HepG2 (cell line): ENCODE data around the gene RETN. TPM values are rescaled to one million over a fixed set of nuclear protein-coding genes. Genes with fewer than 3 reads are reported as not detected.

Experiments used
- DNMT3B ChIP-seq: conservative IDR thresholded peaks from 2 replicates; pipeline ENCODE4 v1.6.1; 2016; ENCODE audit warnings: missing biosample characterization, control low read depth
- HHEX ChIP-seq: IDR thresholded peaks from 2 replicates; pipeline ENCODE4 v1.6.1; 2016; ENCODE audit warnings: control low read depth
- IRX3 ChIP-seq: sonication (generic); formaldehyde crosslinking; IDR thresholded peaks from 2 replicates; pipeline ENCODE4 v1.8.1; 2023; ENCODE audit warnings: mild to moderate bottlenecking, low read depth, missing genetic modification reagents, borderline replicate concordance
- KDM2A ChIP-seq: sonication (generic); formaldehyde crosslinking; IDR thresholded peaks from 2 replicates; pipeline ENCODE4 v1.4.0; 2020; ENCODE audit warnings: low read depth, missing genetic modification reagents, borderline replicate concordance
- KDM3A ChIP-seq: IDR thresholded peaks from 2 replicates; pipeline ENCODE4 v1.6.1; 2018; ENCODE audit warnings: low read depth, missing compliant biosample characterization
- MAZ ChIP-seq, 2 experiments: sonication (generic) in 1 of 2; formaldehyde crosslinking in 1 of 2; IDR thresholded peaks; 2 replicates each; pipeline versions ENCODE4 v1.5.0 to v1.6.1; 2012 to 2020; ENCODE audit warnings: low read depth in 2 of 2, mild to moderate bottlenecking in 2 of 2, borderline replicate concordance in 1 of 2, improper control_type of control experiment in 1 of 2, low read length in 1 of 2, missing genetic modification reagents in 1 of 2, moderate library complexity in 1 of 2
- MEF2D ChIP-seq: sonication (generic); formaldehyde crosslinking; IDR thresholded peaks from 2 replicates; pipeline ENCODE4 v1.5.1; 2020; ENCODE audit warnings: mild to moderate bottlenecking, missing genetic modification reagents
- NFATC3 ChIP-seq: sonication (generic); formaldehyde crosslinking; IDR thresholded peaks from 2 replicates; pipeline ENCODE4 v1.5.1; 2020; ENCODE audit warnings: mild to moderate bottlenecking, missing genetic modification reagents
- PCBP2 ChIP-seq: fragments of 200-400 bp; formaldehyde crosslinking; optimal IDR thresholded peaks from 2 replicates; pipeline ENCODE3; 2018; ENCODE audit warnings: low read length, low read depth; ENCODE audit not compliant: poor library complexity, severe bottlenecking
- PRDM10 ChIP-seq: sonication (generic); formaldehyde crosslinking; IDR thresholded peaks from 2 replicates; pipeline ENCODE4 v1.4.0; 2020; ENCODE audit warnings: low read depth, missing genetic modification reagents
- SIX1 ChIP-seq: sonication (generic); formaldehyde crosslinking; IDR thresholded peaks from 2 replicates; pipeline ENCODE4 v1.4.0; 2020; ENCODE audit warnings: missing genetic modification reagents, borderline replicate concordance
- SOX6 ChIP-seq, 2 experiments: fragments of 450-650 bp in 1 of 2; sonication (generic) in 1 of 2; formaldehyde crosslinking in 1 of 2; IDR thresholded peaks; 2 replicates each; pipeline versions ENCODE4 v1.4.0 to v1.6.1; 2017 to 2020; ENCODE audit warnings: antibody characterized with exemption in 1 of 2, mild to moderate bottlenecking in 1 of 2, missing genetic modification reagents in 1 of 2
- STAT5B ChIP-seq: sonication (generic); formaldehyde crosslinking; IDR thresholded peaks from 2 replicates; pipeline ENCODE4 v1.4.0; 2020; ENCODE audit warnings: missing genetic modification reagents
- U2AF2 ChIP-seq: fragments of 200-400 bp; formaldehyde crosslinking; IDR thresholded peaks from 2 replicates; pipeline ENCODE4 v1.6.1; 2017; ENCODE audit warnings: low read depth, mild to moderate bottlenecking, low read length
- XRCC5 ChIP-seq: fragments of 200-400 bp; formaldehyde crosslinking; optimal IDR thresholded peaks from 2 replicates; pipeline ENCODE3; 2017; ENCODE audit warnings: mild to moderate bottlenecking, low read length
- YEATS2 ChIP-seq: sonication (generic); formaldehyde crosslinking; IDR thresholded peaks from 2 replicates; pipeline ENCODE4 v1.4.0; 2020; ENCODE audit warnings: missing genetic modification reagents, borderline replicate concordance
- ZIK1 ChIP-seq: sonication (generic); formaldehyde crosslinking; IDR thresholded peaks from 2 replicates; pipeline ENCODE4 v1.5.0; 2020; ENCODE audit warnings: mild to moderate bottlenecking, low read depth, missing genetic modification reagents, borderline replicate concordance
- ZKSCAN8 ChIP-seq: IDR thresholded peaks from 2 replicates; pipeline ENCODE4 v1.6.1; 2016; ENCODE audit warnings: borderline replicate concordance, missing genetic modification reagents, missing compliant biosample characterization
- ZNF33B ChIP-seq: sonication (generic); formaldehyde crosslinking; IDR thresholded peaks from 2 replicates; pipeline ENCODE4 v1.5.1; 2020; ENCODE audit warnings: mild to moderate bottlenecking, missing genetic modification reagents
- ZNF660 ChIP-seq: sonication (generic); formaldehyde crosslinking; IDR thresholded peaks from 2 replicates; pipeline ENCODE4 v1.5.1; 2020; ENCODE audit warnings: mild to moderate bottlenecking, low read depth, missing genetic modification reagents, borderline replicate concordance
- ZNF746 ChIP-seq: sonication (generic); formaldehyde crosslinking; IDR thresholded peaks from 2 replicates; pipeline ENCODE4 v1.8.0; 2022; ENCODE audit warnings: mild to moderate bottlenecking, missing genetic modification reagents
- ZNF788 ChIP-seq: sonication (generic); formaldehyde crosslinking; IDR thresholded peaks from 2 replicates; pipeline ENCODE4 v1.5.0; 2020; ENCODE audit warnings: mild to moderate bottlenecking, missing genetic modification reagents, borderline replicate concordance
- ZSCAN20 ChIP-seq: sonication (generic); formaldehyde crosslinking; IDR thresholded peaks from 2 replicates; pipeline ENCODE4 v1.4.0; 2020; ENCODE audit warnings: missing genetic modification reagents, mild to moderate bottlenecking, borderline replicate concordance
- polyA plus RNA-seq, 8 experiments: library from polyadenylated mRNA; depleted of rRNA in 3 of 8; stranded (reverse) in 7 of 8; unstranded in 1 of 8; fragments of >200 nt; fragmentation: Illumina TruSeq in 4 of 8; extraction: Trizol in 4 of 8; gene quantifications; 2 replicates each; pipeline versions ENCODE4 v1.2.1 to v1.2.3, GENCODE V29; 2011 to 2016; ENCODE audit warnings: low read depth in 4 of 8, missing spikeins in 1 of 8, mixed read lengths in 1 of 8; ENCODE audit not compliant: insufficient read depth in 1 of 8
- total RNA-seq, 5 experiments: library from RNA; depleted of rRNA; stranded (reverse); fragments of >200 nt; fragmentation: Illumina TruSeq; extraction: Trizol; gene quantifications; 2 replicates each; pipeline ENCODE4 v1.2.3, GENCODE V29; 2016; ENCODE audit warnings: low read depth in 1 of 5
- TF ChIP-seq, protein P1 (sequence below): sonication (generic); formaldehyde crosslinking; IDR thresholded peaks from 2 replicates; pipeline ENCODE4 v1.5.1; 2020; ENCODE audit warnings: missing genetic modification reagents, mild to moderate bottlenecking, borderline replicate concordance

RETN gene
- total and polyA plus RNA-seq, 2 of the 13 experiments (the other 11 are each of a cell fraction or from before 2014, with no cell fraction given), result not detected

GRCh38 chr19:7652061-7652641 lies 16.7 kb upstream of the RETN start (continued):
- TF ChIP-seq ZNF33B (CRISPR knock-in tag), result no peak
- TF ChIP-seq ZNF660 (CRISPR knock-in tag), result no peak
- peak; percentile 81; the same call in 1 of the 2 replicates for TF ChIP-seq ZNF788
- no peak for TF ChIP-seq NFATC3 (CRISPR knock-in tag)
- TF ChIP-seq DNMT3B, result no peak
- no peak for TF ChIP-seq STAT5B (CRISPR knock-in tag)
- TF ChIP-seq ZSCAN20 (CRISPR knock-in tag), result no peak
- TF ChIP-seq U2AF2, result no peak
- peak; percentile 82 for TF ChIP-seq MEF2D (CRISPR knock-in tag)
- TF ChIP-seq, protein P1, sequence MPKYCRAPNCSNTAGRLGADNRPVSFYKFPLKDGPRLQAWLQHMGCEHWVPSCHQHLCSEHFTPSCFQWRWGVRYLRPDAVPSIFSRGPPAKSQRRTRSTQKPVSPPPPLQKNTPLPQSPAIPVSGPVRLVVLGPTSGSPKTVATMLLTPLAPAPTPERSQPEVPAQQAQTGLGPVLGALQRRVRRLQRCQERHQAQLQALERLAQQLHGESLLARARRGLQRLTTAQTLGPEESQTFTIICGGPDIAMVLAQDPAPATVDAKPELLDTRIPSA (CRISPR knock-in tag), result no peak; the same call in 1 of the 2 replicates
- TF ChIP-seq SOX6 (IDR thresholded peaks at IDR 0.05), result no peak
- peak; percentile 96 for TF ChIP-seq SOX6 (CRISPR knock-in tag; IDR thresholded peaks at IDR 0.05)
- peak; percentile 98 for TF ChIP-seq KDM2A (CRISPR knock-in tag)
- TF ChIP-seq PCBP2, result no peak
- TF ChIP-seq ZKSCAN8 (CRISPR knock-in tag), result peak; percentile 63; the same call in 1 of the 2 replicates
- TF ChIP-seq ZIK1 (CRISPR knock-in tag), result no peak
- TF ChIP-seq PRDM10, result peak; percentile 46; the same call in 1 of the 2 replicates
- peak; percentile 63; the same call in 1 of the 2 replicates for TF ChIP-seq YEATS2 (CRISPR knock-in tag)
- TF ChIP-seq ZNF746 (CRISPR knock-in tag), result peak; percentile 40; the same call in 1 of the 2 replicates
- peak; percentile 98 for TF ChIP-seq SIX1 (CRISPR knock-in tag)
- 0 out of 2 replicates have a peak, but pooled peaks have one; percentile 18 for TF ChIP-seq IRX3 (CRISPR knock-in tag)
- no peak; the same call in 1 of the 2 replicates for TF ChIP-seq KDM3A (CRISPR knock-in tag)
- peak; percentile 74 for TF ChIP-seq HHEX
- TF ChIP-seq XRCC5, result peak; percentile 41
- peak; percentile 41; the same call in 1 of the 2 replicates for TF ChIP-seq MAZ (IDR thresholded peaks at IDR 0.05; ENCODE audit: borderline replicate concordance, low read depth, low read length)
- peak; percentile 84 for TF ChIP-seq MAZ (CRISPR knock-in tag; IDR thresholded peaks at IDR 0.05; ENCODE audit: low read depth)
